Inflammatory macrophage treated with lipopolysaccharide for 4 hours (primary cell): ENCODE measurements around the gene SPTBN4.
A peak's percentile ranks its signal among the peaks of the same experiment; 100 is the strongest.
"Not testable (repeated sequence)": the region's sequence is repeated elsewhere in the genome, so short reads cannot be mapped to it uniquely, and the experiment has no call there.

Source experiments
- DNase-seq: peaks from one replicate; pipeline ENCODE4 v3.0.0-alpha.2; 2020

Gene SPTBN4

DNA sequence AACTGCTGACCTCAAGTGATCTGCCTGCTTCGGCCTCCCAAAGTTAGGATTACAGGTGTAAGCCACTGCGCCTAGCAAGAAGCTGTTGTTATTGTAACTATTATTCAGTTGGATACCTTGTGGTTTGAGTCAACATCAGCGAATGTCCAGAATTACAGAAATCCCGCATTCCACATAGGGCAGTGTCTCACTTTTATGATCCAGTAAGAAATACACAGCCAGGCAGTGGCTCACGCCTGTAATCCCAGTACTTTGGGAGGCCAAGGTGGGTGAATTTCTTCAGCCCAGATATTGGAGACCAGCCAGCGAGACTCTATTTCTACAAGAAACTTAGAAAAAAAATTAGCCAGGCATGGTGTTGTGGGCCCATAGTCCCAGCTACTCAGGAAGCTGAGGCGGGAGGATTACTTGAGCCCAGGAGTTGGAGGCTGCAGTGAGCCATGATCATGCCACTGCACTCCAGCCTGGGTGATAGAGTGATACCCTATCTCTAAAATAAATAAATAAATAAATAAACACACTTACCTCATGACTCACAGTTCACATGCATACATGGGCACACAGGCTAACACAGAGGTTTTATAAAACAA lies 43.8 kb downstream of the SPTBN4 start:
- DNase-seq: no peak

DNA sequence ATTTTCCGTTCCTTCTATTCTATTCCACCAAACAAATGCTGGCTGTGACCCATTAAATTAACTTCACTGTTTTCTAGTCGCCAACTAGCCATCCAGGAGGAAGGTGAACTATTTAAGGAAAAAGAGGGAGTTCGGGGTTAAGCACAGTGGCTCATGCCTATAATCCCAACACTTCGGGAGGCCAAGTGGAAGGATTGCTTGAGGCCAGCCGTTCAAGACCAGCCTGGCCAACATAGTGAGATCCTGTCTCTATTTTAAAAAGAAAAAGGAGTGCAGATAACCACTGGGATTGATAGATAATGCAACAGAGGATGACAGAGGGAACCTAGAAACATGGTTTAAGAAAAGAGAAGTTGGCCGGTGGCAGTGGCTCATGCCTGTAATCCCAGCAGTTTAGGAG lies 44.7 kb downstream of the SPTBN4 start:
- no peak for DNase-seq

DNA sequence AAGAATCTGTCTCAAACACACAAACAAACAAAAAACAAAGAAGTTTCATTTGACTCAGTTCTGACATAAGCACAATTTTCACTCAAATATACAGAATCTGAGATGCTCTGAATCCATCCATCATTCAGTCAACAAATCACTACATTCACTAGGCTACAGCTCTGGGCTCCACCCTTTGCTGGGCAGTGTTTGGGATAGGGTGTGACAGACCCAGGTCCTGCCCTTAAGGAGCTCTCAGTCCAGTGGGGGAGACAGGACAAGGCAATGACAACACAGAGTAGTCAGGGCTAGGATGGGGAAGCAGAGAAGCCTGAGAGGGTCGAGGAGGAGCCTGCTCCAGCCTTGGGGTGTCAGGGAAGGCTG lies 45.3 kb downstream of the SPTBN4 start:
- no peak for DNase-seq

DNA sequence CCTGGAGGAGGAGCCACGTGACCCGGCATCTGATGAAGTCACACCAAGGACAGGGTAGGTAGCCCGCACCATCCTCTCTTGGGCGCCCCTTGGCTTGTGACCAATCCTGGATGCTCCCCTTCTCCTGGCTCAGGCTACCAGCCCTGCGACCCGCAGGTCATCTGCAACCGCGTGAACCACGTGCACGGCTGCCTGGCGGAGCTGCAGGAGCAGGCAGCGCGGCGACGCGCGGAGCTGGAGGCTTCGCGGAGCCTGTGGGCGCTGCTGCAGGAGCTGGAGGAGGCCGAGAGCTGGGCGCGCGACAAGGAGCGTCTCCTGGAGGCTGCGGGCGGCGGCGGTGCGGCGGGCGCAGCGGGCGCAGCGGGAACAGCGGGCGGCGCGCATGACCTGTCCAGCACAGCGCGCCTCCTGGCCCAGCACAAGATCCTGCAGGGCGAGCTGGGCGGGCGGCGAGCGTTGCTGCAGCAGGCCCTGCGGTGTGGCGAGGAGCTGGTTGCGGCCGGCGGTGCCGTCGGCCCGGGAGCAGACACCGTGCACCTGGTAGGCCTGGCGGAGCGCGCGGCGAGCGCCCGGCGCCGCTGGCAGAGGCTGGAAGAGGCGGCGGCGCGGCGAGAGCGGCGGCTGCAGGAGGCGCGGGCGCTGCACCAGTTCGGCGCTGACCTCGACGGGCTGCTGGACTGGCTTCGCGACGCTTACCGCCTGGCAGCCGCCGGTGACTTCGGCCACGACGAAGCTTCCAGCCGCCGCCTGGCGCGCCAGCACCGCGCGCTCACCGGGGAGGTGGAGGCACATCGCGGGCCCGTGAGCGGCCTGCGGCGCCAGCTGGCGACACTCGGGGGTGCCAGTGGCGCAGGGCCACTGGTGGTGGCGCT lies 45.9 kb downstream of the SPTBN4 start:
- DNase-seq: no peak

DNA sequence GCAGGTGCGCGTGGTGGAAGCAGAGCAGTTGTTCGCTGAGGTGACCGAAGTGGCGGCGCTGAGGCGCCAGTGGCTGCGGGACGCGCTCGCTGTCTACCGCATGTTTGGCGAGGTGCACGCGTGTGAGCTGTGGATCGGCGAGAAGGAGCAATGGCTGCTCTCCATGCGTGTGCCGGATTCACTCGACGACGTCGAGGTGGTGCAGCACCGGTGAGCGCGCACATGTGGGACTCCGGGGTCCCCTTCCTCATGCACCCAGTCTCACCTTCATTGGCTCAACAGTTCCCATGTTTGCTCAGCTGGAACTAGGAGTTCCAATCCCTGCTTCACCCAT lies 46.5 kb downstream of the SPTBN4 start:
- DNase-seq: no peak

DNA sequence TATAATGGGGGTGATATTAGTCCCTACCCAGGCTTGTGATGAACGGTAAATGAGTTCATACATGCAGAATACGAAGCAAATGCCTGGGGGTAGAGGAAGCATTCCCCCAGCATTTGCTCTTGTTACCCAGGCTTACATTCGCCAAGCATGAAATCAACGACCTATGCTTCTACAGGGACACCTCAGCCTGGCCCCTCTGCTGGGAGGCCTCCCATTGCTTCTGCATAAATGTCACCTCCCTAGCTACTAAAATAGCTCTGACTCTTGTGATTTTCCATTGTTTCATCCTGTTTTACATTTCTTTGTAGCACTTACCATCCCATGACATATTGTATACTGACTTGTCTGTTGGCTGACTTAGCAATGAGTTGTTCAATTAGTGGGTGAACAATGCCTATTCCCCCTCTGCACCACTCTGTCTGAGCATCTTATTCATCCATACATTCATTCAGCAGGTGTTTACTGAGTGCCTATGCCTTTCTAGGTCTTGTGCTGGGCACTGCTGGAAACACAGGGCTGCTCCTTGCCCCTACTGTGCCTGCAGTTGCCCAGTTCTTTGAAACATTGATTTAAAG lies 47.0 kb downstream of the SPTBN4 start:
- DNase-seq: no peak

DNA sequence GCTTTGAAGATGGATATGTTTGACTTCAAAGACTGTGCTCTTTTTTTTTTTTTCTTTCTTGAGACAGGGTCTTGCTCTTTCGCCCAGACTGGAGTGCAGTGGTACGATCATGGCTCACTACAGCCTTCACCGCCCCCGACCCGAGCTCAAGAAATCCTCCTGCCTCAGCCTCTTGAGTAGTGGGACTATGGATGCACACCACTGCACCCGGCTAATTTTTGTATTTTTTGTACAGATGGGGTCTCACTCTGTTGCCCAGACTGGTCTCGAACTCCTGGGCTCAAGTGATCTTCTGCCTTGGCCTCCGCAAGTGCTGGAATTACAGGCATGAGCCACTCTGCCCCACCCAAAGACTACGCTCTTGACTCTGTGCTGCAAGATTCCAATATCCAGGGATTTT lies 50.4 kb downstream of the SPTBN4 start:
- no peak for DNase-seq

DNA sequence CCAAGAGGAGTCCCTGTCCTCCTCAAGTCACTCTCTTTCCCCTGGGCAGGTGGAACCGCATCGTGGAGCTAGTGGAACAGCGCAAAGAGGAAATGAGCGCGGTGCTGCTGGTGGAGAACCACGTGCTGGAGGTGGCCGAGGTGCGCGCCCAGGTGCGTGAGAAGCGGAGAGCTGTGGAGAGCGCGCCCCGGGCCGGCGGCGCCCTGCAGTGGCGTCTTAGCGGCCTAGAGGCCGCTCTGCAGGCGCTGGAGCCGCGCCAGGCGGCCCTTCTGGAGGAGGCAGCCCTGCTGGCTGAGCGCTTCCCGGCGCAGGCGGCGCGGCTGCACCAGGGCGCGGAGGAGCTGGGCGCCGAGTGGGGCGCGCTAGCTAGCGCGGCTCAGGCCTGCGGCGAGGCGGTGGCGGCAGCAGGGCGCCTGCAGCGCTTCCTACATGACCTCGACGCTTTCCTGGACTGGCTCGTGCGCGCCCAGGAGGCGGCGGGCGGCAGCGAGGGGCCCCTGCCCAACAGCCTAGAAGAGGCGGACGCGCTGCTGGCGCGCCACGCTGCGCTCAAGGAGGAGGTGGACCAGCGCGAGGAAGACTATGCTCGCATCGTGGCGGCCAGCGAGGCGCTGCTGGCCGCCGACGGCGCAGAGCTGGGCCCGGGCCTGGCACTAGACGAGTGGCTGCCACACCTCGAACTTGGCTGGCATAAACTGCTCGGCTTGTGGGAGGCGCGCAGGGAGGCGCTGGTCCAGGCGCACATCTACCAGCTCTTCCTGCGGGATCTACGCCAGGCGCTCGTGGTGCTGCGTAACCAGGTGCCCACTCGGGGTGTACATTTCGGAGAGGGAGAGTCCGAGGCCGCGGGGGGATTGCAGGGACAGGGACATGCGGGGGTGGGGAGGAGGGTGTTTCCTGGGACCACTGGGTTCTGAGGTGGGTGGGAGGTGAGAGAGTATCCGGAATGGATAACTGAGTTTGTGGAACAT lies 52.8 kb downstream of the SPTBN4 start:
- DNase-seq: peak; percentile 22

DNA sequence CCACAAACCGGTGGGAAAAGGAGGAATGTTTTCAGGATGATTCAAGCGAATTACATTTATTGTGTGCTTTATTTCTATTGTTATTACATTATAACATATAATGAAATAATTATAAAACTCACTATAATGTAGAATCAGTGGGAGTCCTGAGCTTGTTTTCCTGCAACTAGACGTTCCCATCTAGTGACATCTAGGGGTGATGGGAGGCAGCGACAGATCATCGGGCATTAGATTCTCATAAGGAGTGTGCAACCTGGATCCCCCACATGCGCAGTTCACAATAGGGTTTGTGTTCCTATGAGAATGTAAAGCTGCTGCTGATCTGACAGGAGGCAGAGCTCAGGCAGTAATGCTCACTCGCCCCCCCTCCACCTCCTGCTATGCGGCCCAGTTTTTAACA lies 54.5 kb downstream of the SPTBN4 start:
- peak; percentile 11 for DNase-seq

DNA sequence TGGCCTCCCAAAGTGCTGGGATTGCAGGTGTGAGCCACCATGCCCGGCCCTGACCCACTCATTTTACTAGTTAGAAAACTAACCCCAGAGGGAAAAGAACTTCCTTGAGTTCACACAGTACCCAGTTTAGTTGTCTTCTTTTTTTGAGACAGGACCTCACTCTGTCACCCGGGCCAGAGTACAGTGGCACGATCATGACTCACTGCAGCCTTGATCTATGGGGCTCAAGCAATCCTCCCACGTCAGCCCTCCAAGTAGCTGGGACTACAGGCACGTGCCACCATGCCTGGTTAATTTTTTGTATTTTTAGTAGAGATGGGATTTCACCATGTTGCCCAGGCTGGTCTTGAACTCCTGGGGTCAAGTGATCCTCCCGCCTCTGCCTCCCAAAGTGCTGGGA lies 55.1 kb downstream of the SPTBN4 start:
- not testable (repeated sequence) for DNase-seq

DNA sequence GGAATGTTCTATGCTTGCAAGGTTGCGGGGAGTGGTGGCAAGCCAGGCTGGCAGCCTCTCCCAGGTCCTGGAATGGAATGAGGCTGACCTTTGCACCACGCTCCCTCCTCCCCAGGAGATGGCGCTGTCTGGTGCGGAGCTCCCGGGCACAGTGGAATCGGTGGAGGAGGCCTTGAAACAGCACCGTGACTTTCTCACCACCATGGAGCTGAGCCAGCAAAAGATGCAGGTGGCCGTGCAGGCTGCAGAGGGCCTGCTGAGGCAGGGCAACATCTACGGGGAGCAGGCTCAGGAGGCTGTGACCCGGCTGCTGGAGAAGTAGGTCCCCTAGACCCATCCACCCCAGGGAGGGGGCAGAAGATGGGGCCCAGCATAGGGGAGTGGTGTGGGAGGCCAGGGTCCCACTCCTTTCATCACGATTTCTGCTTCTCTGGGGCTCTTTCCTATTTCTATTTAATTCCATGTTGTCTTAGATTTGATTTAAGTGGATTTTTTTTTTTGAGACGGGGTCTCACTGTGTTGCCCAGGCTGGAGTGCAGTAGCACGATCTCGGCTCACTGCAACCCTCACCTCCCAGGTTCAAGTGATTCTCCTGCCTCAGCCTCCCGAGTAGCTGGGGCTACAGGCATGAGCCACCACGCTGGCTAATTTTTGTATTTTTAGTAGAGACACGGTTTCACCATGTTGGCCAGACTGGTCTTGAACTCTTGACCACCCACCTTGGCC lies 56.7 kb downstream of the SPTBN4 start:
- peak; percentile 60 for DNase-seq

DNA sequence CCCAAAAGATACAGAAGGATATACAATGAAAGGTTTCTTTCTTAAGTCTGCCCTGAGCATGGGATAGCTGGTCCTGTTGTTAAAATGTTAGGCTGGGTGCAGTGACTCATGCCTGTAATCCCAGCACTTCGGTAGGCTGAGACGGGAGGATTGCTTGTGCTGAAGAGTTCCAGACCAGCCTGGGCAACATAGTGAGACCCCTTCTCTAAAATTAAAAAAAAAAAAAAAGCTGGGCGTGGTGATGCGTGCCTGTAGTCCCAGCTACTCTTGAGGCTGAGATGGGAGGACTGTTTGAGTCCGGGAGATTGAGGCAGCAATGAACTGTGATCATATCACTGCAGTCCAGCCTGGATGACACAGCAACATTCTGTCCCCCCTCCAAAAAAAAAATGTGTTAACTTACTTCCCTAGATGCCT lies 57.3 kb downstream of the SPTBN4 start:
- DNase-seq: no peak

DNA sequence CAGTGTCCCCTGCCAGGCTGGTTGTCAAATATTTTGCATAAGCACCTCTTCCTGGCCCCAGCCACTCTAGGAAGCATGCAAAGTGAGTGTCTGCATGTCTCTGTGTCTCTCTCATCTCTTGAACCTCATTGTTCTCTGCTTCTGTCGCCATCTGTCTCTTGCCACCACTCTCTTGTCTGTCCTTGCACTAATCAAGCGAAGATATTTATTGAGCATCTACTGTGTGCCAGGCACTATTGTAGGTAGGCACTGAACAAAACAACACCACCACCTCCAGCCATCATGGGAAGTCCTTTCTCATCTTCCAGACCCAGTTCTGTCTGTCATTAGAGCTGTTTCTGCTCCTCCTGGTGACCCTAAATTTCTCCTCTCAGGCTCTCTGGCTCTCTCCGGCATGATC lies 57.9 kb downstream of the SPTBN4 start:
- no peak for DNase-seq

DNA sequence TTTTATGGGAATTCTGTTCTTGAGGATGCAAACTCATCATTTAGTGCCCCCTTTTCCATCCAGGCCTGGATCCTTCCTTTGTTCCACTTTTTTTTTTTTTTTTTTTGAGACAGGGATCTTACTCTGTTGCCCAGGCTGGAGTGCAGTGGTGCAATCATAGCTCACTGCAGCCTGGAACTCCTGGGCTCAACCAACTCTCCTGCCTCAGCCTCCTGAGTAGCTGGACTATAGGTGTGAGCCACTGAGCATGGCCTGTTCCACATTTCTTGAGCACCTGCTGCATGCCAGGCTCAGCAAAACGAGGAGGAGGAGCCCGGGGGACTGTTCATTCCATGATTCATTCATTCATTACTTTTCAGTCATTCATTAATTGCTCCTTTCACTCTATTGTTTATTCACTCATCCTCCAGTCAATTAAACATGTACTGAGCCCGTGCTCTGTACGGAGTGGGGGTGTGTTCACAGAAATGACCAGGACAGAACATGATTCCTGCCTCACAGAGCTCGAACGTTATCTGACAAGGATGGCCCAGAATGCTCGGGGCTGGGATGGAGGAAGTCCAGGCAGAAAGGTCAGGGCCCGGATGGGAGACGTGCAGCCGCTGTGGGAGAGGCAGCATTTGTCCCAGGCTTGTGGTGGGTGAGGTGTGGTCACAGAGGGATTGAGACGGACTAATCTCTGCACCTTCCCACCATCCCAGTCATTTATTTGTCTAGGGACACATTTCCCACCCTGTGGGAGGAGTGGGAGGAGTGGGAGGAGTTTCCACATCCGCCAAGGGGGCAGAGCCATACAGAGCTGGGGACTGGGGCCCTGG lies 58.6 kb downstream of the SPTBN4 start:
- DNase-seq: no peak

DNA sequence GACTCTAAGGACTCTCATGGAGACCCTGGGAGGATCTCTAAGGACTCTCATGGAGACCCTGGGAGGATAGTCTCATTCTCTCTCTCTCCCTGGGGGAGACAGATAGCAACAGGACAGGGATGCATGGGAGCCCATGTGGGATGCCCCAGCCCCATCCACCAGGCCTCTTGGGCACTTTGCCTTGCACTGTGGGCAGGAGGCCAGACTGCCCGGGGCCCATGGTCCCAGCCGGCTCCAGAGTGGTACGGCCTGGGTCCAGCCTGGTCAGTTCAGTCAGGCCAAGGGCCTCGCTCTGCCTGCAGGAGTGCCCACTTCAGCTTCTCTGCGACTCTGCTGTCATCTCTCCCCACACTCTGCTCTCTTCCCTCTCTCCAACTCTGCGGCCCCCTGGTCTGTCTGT lies 61.3 kb downstream of the SPTBN4 start:
- DNase-seq: no peak

DNA sequence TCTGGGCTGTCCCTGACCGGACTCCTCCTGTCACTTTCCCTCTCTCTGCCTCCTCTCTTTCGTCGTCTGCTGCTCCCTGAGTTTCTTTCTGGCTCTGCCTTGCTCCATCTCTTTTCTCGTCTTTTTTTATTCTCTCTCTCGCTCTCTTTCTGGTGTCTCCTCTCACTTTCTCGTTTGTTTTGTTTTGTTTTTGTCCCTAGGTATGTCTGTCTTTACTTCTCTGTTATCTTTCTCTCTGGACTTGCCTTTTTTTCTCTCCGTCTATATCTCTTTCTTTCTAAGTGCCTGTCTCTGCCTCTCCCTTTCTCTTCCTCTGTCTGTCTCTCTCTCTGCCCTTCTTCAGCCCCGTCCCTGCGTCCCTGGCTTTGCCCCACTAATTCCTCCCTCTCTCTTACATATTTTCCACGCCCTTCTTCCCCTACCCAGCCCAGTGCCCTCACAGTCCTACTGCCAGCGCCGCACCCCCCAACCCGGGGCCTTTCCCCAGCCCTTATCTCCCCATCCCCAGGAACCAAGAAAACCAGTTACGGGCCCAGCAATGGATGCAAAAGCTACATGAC lies 61.8 kb downstream of the SPTBN4 start:
- no peak for DNase-seq

DNA sequence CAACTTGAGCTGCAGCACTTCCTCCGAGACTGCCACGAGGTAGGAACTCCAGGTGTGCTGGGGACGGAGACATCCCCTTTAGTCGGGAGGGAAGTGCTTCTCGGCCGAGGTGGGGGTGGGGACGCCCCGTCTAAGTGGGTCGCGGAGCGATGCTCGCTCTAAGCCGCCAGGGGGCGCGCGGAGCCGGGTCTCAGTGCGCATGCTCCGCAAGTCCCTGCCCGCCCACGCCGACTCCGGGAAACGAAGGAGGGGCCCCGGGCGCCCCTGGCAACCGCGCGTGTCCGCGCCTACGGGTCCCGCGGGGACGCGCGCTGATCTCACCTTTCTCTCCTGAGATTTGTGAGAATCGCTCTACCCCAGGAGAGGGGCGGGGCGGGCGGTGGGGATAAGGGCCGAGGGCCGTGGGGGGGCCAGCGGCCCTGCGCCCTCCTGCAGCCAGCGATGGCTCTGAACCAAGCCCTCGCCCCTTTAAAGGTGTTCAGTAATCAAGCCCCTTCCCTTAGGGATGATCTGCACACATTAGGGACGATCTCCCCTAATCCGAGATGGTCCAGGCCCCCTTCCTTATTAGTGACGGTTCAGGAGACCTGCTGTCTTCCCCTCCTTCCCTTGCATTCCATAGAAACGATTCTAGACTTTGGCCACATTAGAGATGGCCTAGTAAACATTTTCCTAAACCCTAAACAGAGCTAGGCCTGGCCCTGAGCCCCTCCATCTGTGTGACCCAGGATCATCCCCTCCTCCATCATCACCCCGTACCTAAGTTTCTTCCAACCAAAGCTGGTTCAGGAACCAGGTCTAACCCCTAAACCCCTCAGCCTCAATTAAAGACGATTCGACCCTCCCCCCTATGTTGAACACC lies 62.5 kb downstream of the SPTBN4 start:
- DNase-seq: peak; percentile 68

DNA sequence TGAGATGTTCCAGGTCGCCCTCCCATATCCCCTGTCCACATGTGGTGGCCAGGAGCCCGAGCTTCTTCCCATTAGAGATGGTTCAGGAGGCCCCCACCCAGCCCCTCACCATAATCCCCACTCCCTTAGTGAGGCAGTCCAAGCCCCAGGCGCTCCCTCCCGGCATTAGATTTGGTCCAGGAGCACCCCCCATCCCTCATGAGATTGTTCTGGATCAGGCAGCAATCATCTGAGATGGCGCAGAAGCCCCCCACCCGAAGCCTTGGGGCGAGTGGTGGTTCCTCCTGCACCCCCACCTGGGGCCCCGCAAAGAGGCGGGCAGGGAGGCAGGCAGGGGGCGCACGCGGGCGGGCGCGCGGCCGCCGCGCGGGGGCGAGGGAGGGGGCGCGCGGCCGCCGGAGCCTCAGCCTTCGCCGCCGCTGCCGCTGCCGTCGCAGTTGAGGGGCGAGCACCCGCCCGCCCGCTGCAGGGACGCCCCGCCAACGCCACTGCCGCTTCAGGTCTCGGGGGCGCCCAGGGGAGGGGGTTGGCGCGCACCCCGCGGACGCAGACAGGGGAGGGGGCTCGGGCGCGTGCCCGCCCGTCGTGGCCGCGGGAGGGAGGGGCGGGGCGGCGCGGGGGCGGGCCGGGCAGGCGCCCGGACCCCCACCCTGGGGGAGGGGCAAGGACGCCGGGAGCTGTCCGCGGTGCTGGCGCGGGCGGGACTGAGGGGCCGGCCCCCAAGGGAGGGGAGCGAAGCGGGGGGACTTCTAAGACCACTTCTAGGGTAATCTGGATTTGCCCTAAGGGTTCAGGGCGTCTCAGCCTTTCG lies 63.5 kb downstream of the SPTBN4 start:
- DNase-seq: no peak

DNA sequence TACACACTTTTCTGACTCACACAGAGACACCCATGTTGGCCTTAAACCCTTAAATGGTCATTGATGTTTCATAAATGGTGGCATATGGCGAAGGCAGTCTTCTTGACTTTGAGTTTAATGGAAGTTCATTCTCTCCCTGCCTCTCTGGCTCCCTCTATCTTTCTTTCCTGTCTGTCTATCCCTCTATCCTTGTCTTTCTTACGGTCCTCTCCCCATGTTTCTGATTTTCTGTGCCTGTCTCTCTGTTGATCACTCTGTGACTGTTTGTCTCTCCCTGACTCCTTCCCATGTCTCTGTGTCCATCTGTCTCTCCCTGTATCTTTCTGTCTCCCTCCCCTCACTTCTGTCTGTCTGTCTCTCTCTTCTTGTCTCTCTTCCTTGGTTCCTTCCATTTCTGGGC lies 66.7 kb downstream of the SPTBN4 start:
- DNase-seq: no peak
